Measurements from ENCODE around the gene HMGB3.
"Not testable (repeated sequence)": the region's sequence is repeated elsewhere in the genome, so short reads cannot be mapped to it uniquely, and the experiment has no call there.

HMGB3 gene

DNA sequence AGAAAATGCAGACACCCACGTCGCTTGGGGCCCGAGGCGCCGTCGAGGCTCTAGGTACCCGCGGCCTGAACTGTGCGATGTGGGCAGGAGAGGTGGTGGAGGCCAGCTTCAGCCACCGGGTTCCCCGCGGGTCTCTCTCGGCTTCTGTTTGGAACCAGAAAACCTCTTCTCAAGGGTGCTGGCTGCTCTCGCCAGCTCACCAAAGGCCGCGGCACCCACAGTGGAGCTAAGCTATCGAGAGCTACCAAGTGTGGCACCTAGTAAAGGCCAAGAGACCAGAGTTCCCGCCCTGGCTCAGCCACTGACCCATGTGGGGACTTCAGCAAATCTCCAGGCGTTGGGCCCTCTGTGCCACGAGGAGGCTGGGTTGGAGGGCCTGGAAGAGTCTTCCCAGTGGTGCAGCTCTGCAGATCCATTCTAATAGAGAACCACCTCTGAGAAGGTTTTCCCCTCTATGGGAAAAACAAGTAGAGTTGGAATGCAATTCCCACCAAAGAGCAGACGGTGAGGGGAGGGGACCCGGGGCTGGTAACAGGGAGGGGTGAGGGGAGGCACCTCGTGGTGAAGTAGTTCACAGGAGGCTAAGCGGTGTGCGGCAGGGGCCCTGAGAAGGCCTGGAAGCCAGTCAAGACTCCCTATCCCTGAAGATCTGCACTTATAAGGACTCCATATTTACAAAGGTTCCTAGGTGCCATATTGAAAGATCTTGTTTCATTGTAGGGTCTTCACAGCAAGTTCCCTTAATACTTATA is 5.5 kb upstream of the HMGB3 start:
- DNase-seq (ENCODE audit: low spot score): no peak

DNA sequence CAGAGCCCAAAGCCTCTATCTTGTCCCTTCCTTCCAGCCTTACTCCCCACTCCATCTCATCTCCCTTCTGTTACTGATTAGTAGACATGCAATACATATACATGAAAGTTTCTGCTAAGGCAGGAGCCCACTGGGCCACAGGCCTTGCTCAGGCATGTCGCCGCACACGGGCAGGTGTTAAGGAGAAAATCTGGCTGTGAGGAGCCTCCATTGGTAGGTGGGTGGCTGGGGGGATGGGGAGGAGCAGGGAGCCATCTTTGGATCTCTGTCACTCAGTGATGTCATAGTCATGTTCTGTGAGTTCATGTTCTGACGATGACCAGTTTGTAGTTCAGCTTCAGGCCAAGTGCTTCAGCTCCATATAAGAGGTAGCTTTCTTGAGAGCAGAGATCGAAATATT is 2.9 kb upstream of the HMGB3 start:
- no peak for DNase-seq (ENCODE audit: low spot score)

DNA sequence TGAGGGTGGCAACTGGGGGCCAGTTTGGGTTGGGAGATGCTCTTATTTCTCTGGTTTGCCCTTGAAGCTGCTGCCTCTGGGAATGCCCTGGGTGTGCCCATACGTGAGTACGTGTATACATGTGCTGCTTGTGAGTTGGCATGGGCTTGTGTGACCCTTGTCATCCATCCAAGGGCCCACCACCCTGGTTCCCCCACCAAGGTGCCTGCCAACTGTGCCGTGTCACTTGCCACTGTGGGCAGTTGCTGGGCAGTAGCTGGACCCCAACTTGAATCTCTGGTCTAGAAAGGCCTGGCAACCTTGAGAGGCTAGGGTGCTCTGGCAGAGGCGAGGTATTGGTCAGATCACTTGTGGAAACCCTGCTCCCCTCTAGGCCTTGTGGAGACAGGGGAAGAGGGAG is 2.4 kb upstream of the HMGB3 start:
- DNase-seq (ENCODE audit: low spot score): no peak

DNA sequence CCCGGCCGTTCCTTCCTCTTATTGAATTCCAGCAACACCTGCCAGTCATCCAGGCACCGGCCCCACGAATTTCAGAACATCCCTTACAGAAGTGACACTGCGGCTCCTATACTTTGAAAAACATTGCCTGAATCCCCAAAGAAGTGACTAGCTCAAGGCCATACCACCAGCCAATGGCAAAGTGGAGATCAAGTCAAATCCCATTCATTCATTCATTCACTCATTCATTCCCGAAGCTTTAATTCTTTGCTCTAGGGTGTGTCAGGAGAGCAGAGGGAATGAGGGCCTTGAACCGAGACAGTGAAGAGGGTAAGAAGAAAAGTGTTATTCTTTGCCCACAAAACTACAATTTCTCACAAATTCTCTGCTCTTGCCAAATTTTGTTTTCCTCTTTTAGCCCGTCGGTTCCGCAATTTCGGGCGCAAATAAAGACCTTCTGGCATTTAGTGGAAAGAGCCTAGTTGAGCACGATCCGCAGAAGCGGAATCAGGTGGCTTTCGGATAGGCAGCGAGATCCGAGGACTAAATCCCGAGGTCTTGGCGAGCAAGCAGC is 824 bp upstream of the HMGB3 start:
- DNase-seq (ENCODE audit: low spot score): no peak

DNA sequence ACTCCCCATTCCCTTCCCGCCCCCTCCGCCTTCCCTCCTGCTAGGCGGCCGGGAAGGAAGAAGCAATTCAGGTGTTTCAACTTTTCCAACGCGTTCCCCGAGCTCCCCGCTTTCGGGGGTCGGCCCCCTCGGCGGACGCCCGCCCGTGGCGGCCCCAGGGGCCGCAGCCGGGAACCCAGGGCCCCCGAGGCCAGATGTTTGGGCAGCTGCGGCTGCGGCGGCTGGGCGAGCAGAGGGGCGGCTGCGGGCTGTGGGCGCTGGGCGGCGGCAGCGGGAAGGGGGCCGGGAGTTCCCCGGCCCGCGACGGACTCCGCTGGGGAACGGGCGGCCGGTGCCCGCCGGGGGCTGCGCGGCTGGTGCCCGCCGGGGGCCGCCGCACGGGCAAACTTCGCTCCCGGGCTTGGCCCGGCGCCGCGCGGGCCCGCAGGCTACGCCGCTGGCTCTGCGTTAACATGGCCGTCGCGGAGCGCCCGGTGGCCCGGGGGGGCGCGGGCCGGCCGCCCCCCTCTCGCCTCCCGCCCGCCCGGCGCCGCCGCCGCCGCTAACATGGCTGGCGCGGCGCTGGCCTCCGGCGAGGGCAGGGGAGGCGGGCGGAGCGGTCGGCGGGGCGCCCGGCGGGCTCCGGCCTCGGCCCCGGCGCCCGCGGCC is 510 bp downstream of the HMGB3 start:
- DNase-seq (ENCODE audit: low spot score): no peak

DNA sequence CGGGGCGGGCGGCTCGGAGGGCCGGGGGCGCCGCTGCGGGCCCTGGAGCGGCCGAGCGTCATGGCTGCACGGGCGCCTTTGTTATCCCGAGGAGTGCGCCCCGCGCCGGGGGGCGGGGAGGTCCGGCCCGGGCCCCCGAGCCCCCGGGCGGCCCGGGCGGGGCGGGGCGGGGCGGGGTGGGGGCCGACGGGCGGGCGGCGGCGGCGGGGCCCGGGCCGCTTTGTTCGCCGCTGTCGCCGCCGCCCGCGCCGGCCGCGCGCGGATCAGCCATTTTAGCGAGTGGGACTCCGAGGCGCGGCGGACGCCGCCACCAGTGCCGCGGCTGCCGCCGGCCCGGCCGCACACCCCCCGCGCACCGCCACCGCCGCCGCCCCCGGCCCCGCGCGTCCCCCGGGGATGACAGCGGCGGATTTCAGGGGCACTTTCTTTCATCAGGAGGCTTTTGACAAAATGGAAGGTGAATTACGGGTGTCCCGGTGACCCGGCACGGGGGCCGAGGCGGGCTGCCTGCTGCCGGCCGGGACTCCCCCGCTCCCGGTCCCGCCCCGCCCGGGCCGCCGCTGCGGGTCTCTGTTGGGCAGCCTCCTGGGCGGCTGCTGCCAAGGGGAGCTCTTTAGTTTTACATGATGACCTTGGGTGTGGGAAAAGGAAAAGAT is 1.2 kb downstream of the HMGB3 start:
- DNase-seq (ENCODE audit: low spot score): peak; percentile 9

DNA sequence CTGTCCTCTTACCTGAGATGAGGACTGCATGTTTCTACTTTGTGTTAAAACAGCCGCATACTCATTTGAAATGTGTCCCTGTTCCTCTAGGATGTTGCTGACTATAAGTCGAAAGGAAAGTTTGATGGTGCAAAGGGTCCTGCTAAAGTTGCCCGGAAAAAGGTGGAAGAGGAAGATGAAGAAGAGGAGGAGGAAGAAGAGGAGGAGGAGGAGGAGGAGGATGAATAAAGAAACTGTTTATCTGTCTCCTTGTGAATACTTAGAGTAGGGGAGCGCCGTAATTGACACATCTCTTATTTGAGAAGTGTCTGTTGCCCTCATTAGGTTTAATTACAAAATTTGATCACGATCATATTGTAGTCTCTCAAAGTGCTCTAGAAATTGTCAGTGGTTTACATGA is 4.6 kb downstream of the HMGB3 start:
- not testable (repeated sequence) for DNase-seq (ENCODE audit: low spot score)

DNA sequence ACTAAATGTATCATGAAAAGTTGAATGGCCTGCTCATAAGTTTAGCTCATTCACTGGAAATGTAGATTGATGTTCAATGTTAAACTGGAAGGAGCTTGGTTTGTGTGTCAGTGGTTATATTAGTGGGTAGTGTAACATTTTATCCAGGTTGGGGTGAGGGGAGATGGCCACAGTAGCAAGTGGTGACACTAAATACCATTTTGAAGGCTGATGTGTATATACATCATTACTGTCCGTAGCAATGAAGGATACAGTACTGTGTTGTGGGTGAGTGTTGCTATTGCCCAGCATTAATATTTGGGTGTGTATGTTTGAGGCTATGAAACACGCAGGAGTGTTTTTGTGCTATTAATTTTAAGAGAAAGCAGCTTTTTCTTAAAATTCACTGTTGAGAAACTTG is 6.3 kb downstream of the HMGB3 start:
- no peak for DNase-seq (ENCODE audit: low spot score)

DNA sequence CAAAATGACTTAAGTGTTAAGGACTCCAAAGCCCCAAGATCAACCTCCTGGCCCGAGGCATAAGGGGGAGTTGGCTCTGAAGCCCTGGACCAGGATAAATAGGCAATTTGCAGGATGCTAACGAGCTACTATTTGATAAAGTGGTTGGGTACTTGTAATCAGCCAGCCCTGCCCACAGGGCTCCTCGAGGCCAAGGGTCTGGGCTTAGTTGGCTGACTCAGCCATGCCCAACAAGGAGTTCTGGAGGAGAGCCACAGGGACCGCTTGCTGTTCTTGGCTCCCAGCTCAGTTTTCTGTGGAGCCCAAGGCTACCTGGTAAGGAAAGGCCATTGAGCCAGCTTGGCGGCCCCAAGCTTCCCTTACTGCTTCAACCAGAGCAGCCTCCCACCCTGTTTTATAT is 7.8 kb downstream of the HMGB3 start:
- no peak for DNase-seq (ENCODE audit: low spot score)

DNA sequence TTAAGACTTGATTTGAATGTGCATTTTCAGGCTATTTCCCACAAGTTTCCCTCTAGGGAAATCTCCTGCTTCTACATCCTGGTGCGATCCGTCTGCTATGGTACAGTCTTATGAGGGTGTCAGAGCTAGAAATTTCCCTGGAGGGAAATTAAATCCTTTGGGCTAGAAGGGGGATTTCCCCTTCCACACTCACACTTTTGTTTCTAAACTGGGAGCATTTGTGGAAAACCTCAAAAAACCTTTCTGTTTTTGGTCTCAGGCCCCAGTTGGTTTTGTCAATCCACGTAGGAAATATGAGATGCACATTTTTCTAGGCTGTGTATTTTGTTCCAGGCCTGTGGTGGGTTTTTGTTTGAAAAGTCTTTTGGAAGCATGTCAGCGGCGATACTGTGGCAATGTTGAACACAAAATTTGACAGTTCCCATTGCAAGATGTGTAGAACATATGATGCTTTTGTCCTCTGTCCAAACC is 17.8 kb downstream of the HMGB3 start:
- DNase-seq (ENCODE audit: low spot score): no peak

DNA sequence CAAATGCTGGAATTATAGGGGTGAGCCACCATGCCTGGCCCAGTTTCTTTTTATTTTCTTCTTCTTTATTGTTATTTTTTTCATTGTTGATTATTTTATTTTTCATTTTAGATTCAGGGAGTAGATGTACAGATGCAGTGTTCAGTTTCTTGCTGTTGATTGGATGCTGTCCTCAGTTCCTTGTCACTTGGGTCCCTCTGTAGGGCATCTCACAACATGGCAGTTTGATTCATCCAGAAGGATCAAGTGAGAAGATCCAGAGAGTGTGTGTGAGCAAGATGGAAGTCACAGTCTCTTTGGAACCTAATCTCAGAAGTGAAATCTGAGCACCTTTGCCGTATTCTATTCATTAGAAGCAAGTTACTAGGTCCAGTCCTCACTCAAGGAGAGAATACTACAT is 20.9 kb downstream of the HMGB3 start:
- DNase-seq (ENCODE audit: low spot score): no peak

DNA sequence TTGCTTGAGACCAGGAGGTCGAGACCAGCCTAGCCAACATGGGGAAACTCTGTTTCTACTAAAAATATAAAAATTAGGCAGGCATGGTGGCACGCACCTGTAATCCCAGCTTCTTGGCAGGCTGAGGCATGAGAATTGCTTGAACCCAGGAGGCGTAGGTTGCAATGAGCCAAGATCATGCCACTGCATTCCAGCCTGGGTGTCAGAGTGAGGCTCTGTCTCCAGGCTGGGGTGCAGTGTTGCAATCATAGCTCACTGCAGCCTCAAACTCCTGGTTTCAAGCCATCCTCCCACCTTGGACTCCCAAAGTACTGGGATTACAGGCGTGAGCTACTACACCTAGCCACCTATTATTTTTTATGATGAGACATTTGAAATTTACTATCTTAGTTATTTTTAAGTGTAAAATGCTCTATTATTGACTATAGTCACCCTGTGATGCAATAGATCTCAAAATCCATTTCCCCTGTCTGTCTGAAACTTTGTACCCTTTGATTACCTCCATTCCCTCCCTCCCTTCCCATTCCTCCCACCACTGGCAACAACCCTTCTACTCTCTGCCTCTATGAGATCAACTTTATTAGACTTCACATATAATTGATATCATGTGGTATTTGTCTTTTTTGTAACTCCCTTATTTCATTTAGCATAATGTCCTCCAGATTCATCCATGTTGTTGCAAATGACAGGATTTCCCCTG is 23.4 kb downstream of the HMGB3 start:
- DNase-seq (ENCODE audit: low spot score): no peak

DNA sequence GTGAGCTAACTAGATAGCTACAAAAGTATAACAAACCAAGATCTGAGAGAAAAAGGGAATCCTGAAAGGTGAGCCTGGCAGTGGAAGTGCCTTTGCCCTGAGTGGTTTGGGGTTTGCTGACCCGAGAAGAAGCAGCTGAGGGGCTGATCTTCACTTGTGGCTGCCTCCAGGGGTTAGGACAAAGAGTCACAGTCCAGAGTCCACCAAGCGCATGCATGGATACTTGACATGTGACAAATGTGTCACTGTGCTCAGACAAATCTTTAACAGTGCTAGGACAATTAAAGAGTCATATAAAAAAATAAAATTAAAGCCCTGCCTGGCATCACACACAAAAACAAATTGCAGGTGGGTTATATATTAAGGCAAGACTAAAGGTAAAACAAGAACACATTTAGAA is 26.4 kb downstream of the HMGB3 start:
- no peak for DNase-seq (ENCODE audit: low spot score)

DNA sequence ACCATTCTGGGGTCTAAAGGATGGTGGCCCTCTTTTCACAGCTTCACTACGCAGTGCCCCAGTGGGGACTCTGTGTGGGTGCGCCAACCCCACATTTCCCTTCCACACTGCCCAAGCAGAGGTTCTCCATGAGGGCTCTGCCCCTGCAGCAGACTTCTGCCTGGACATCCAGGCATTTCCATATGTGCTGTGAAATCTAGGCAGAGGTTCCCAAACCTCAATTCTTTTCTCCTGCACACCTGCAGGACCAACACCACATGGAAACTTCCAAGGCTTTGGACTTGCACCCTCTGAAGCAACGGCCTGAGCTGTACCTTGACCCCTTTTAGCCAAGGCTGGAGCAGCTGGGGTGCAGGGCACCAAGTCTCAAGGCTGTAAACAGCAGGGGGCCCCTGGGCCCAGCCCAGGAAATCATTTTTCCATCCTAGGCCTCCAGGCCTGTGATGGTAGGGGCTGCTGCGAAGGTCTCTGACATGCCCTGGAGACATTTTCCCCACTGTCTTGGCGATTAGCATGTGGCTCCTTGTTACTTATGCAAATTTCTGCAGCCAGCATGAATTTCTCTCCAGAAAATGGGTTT is 30.1 kb downstream of the HMGB3 start:
- no peak for DNase-seq (ENCODE audit: low spot score)

DNA sequence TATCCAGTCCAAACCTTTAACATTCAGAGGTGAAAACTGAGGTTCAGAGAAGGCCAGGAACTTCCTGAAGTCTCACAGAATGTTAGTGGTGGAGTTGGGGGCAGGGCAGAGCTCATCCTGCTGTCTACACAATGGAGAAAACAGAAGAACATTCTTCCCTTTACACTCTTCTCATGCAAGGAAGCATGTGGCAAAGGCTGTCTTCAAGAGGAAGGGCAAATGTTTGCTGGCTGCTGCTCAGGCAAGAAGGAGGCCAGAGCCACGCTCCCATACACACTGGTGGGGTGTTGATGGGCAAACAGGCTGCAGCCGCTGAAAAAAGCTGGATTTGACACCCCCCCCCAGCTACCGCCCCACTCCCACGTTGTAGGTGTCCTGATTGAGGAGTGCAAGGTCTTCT is 32.5 kb downstream of the HMGB3 start:
- DNase-seq (ENCODE audit: low spot score): no peak

DNA sequence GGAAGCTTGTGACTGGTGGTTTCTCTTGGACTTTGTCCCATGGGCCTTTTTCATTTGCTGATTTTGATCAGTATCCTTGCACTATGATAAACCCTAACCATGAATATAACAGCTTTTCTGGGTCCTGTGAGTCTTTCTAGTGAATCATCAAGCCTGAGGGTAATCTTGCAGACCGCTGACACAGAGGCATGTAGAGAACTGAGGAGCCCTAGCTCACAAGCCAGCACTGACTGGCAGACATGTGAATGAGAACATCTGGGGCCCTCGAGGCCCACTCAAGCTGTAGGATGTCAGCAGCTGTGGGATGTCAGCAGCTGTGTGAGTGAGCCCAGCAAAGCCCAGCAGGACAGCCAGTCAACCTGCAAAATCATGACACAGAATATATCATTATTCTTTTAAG is 36.7 kb downstream of the HMGB3 start:
- no peak for DNase-seq (ENCODE audit: low spot score)

DNA sequence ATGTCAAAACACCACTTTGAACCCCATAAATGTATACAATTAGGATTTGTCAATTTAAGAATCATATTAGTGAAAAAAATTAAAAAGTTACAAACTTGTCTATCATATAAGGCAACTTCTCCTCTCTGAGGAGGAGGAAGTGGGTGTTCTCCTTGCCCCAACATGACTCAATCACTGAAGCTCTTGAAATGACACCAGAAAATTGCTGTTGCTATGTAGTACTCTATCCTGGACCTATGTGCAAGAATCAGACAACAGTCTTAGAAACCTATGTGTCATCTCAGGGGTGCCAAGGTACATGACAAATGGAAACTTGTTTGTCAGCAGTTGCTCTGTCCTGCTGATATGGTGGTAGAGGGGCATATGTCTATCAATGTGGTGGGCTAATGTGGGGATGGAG is 47.7 kb downstream of the HMGB3 start:
- DNase-seq (ENCODE audit: low spot score): no peak

DNA sequence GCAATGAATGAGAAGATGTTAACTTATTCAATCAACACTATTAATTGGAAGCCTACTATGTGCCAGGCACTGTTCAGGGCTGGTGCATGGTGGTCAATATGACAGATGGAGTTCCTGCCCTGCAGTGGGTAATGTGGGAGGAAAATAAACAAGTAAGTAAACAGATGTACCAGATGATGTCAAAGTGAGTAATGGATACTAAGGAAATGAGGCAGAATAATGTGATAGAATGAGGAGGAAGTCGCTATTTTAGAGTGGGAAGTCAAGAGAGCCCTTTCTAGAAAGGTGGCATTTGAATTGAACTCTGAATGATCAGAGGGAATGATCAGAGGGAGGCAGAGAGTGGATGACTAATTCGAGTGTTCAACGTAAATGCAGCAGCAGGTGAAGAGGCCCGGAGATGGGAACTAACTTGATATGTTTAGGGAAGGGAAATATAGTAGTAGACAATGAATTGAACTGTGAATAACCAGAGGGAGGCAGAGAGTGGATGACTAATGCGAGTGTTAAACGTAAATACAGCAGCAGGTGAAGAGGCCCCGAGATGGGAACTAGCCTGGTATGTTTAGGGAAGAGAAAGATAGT is 48.3 kb downstream of the HMGB3 start:
- DNase-seq (ENCODE audit: low spot score): no peak

DNA sequence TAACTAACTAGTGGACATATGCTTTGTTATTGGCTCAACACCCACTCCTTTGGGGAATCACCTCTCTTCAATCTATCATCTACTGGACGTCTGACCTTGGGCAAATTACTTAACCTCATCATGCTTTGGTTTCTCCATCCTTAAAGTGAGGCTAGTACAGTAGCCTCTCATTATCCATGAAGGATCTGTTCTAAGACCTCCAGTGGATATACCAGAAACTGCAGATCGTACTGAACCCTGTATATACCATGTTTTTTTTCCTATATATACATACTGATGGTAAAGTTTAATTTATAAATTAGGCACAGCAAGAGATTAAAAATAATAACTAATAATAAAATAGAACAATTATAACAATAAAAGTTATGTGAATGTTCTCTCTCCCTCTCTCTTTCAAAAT is 56.2 kb downstream of the HMGB3 start:
- DNase-seq (ENCODE audit: low spot score): no peak

Measured in hematopoietic multipotent progenitor cell treated with erythropoietin and hydrocortisone succinate and interleukin-3 and kit ligand, for 17 days (in vitro differentiated cells).